ENCODE data around the gene CLCN4.

CLCN4 gene

DNA sequence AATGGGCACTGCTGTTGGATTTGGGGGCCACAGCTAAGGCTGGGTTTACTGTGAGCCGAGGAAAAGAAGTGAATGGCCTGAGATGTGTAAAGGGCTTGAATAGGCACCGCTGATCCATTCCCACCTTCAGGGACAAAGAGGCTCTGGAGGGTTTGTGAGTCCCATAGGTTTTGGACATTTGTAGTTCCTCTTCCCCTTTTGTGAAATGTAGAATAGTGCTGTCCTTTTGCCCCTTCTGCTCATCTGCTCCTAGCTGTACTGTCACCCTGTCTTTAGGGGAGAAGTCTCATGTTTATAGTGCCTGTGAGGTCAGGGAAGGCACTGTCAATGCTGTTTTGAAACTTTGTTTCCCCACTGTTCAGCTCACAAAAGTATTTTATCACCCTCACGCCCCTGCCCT, 26.4 kb upstream of the CLCN4 start:
- no peak for DNase-seq (ENCODE audit: low read depth)

DNA sequence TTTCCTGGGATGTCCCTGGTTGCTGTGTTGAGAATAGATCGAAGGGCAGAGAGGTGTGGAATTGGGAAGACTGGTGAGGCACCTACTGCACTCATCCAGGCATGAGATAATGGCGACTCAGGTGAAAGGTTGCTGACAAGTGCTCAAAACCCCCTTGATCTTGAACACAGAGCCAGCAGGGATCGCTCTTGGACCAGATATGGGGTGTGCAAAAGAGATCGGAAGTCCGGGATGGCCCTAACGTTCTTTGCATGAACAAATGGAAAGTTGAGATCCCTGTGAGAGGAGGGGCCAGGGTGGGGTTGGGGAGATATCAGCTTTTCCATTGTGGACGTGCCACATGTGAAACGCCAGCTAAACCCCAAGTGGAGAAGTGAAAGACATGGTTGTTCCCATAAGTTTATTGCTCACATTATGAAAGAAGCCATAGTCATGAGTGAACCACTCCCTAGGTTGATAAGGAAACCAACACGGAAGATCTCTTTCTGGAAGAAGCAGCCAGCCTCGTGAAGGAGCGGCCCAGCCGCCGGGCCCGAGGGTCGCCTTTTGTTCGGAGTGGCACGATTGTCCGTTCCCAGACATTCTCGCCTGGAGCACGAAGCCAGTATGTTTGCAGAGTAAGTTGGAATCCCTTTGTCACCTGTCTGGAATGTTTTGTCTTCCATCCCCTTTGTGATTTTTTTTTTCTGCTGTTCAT, 22.6 kb upstream of the CLCN4 start:
- DNase-seq (ENCODE audit: low read depth) = no peak

DNA sequence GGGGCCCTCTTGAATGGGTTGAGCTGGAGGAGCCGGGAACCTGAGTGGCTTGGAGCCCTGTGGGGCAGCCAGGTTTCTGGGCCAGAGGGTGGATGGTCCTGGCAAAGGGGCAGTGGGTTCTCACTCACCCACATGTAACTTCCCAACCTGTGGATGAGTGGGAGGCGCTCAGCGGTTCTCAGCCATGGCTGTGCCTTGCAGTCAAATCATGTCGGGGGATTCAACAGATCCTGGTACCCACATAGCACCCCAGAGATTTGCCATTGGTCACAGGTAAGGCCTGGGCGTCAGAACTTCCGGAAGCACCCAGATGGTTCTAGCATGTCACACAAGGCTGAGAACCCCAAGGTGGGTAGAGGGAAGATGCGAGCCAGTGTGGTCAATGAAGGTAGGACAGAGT, 21.9 kb upstream of the CLCN4 start:
- DNase-seq (ENCODE audit: low read depth) = no peak

DNA sequence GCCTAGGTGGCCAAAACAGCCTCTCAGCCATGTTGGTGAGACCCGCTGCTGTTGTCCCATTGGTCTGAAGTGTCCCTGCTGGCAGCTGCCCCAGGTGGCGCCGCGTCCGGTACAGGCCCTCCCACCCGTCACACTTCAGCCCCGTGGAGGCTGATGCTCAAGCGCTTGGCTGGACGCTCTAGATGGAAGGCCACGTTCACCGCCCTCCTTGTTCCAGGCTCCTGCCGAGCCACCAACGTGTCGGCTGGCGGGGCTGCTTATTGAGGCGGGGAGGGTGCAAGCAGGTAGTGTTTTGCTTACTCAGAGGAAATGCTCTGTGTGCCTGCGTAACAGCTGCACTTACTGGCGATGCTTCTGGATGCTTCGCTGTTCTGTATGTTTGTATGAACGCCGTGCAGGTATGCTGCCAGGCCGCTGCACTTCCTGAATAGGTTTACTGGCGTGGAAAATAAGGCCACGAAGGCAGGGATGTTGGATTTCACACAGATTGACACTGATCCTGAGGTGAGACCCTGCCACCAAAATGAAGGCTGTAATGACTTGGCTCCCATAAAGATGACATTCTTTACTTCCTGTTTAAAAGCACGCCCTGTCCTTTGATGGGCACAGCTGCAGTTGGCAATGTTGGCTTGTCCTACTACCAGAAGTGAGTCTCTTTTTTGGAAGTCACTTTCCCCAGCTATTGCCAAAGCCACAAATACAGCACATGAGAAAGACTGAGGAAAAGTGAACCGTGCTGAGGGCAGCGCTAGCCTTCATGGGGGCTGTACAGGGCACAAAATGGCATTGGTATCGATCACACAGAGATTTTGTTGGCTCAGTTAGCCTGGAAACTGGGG, 21.0 kb upstream of the CLCN4 start:
- DNase-seq (ENCODE audit: low read depth) = no peak

DNA sequence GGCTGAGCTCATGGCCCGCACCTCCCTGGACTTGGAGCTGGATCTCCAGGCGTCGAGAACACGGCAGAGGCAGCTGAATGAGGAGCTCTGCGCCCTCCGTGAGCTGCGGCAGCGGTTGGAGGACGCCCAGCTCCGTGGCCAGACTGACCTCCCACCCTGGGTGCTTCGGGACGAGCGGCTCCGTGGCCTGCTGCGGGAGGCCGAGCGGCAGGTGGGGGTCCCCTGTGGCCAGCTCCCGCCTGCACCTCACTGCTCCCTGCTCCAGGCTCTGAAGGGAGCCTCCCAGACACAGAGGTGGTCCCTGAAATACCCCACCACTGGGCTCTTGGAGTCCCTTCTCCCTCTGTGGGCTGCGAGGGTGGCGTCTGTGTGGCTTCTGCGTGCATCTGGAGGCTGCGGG, 18.0 kb upstream of the CLCN4 start:
- no peak for DNase-seq (ENCODE audit: low read depth)

DNA sequence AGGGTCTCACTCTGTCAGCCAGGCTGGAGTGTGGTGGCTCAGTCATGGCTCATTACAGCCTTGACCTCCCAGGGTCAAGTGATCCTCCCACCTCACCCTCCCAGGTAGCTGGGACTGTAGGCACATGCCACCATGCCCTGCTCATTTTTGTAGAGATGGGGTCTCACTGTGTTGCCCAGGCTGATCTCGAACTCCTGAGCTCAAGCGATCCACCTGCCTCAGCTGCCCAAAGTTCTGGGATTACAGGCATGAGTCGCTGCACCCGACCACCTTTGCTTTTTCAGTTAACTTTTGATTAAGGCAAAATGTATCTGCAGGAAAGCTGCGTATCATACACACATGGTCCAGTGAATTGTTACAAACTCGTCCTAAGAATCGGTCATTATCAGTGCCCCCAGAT, 16.5 kb upstream of the CLCN4 start:
- no peak for DNase-seq (ENCODE audit: low read depth)

DNA sequence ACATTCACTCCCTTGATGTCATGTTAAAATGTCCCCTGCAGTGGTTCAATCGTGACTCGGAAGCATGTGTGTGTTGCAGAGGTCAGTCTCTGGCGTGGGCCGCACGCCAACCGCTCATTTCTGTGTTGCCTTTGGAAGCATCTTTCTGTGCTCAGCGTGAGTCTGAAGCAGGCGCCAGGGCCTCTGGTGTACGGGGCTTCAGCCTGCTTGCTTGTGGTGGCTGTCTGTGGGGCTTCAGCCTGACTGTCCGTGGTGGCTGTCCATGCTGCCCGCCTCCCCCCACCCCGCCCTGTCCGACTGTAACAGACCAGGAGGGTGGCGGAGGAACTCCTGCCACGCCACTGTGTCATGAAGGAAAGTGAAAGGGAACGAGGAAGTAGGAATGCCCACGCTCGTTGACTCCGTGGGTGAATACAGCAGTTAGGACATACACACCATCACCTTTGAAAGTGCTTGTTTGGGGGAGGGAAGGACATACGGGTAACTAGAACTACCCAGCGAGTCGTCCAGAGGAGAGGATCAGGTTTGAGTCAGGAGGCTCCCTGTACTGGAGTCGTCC, 14.7 kb upstream of the CLCN4 start:
- DNase-seq (ENCODE audit: low read depth) = no peak

DNA sequence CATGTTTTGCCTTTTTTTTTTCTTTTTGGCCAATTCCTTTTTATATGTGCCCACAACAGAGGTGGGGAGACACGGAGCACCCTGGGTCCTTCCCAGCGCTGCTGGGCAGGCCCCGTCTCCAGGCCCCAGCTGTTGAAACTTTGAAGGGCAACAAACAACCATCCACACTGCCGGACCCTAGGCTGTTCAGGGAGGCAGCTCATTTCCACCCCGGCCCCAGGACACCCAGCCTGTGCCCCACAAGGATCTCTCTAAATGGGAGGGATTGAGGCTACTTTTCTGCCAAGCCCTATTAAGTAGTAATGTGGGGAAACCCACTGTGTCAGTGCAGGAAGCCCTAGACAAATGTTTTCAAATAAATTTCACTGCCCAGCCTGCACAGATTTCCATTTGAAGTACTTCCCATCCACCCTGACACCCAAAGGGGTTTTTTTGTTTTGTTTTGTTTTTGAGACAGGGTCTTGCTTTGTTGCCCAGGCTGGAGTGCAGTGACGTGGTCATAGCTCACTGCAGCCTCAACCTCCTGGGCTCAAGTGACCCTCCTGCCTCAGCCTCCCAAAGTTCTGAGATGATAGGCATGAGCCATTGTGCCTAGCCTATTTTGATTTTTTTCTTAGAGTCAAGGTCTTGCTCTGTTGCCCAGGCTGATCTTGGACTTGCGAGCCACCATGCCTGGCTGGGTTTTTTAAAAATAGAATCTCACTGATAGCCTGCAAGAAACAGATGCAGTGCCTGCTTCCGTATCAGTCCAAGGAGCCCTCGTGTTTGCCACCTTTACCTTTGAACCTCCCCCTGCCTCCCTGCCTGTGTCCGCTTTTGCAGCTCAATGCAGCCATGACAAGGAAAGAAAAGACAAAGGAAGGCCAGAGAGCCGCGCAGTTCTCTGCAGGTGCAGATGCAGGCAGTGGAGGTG, 13.4 kb upstream of the CLCN4 start:
- DNase-seq (ENCODE audit: low read depth) = no peak

DNA sequence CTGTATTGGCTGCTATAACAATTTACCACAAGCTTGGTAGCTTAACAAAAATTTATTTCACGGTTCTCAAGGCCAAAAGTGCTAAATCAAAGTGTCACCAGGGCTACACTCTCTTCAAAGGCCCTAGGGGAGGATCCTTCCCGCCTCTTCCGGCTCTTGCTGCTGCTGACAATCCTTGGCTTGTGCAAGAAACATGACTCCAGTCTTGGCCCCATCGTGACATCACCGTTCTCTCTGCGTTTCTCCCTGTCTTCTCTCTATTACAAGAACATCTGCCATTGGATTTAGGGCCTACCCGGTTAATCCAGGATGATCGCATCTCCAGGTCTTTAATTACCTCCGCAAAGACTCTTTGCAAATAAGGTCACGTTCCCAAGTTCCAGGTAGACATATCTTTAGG, 10.4 kb upstream of the CLCN4 start:
- no peak for DNase-seq (ENCODE audit: low read depth)

DNA sequence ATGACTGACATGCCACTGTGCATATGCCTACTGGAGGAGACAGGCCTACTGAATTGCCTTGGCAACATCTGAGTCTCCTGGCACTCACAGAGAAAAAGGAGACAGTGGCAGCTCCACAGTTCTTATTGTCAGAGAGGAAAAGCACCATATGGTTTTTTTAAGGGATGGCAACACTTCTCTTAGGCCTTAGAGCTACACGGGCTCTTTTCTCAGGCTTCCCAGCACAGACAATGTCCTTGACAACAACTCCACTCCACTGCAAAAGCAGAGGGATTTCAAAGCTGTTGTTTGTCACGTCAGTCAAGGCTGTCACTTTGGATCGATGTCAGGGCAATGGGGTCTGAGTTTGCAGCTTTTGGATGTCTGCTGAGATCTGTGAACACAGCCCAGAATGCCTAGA, 4.7 kb upstream of the CLCN4 start:
- DNase-seq (ENCODE audit: low read depth) = no peak

DNA sequence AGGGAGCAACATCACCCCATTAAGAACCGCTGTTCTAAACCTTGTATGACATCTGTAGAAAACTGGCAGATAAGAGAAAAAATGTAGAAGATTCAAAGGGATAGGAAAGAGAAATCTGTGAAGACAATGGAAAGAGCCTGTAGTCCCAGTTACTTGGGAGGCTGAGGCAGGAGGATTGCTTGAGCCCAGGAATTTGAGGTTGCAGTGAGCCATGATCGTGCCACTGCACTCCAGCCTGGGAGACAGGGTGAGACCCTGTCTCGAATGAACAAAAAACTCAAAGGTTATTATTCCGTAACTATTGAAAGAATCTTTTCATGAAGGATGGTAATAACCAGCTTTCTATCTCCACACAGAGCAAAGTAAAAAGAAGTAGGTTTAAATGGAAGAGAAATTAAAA, 1.6 kb upstream of the CLCN4 start:
- no peak for DNase-seq (ENCODE audit: low read depth)

DNA sequence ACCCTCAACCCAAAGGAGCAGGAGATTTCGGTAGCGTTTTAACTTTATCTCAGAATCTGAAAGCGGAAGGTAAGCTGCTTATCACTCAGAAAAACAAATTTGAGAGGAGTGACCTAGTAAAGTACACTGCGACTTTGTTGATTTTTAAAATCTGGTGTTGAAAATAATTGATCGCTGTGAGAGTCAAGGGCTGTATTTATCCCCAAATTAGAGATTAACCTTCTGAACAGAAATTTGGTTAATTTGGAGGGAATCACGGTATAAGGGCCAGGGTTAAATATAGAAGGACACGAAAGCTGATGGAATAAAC, 212 bp downstream of the CLCN4 start:
- no peak for DNase-seq (ENCODE audit: low read depth)

DNA sequence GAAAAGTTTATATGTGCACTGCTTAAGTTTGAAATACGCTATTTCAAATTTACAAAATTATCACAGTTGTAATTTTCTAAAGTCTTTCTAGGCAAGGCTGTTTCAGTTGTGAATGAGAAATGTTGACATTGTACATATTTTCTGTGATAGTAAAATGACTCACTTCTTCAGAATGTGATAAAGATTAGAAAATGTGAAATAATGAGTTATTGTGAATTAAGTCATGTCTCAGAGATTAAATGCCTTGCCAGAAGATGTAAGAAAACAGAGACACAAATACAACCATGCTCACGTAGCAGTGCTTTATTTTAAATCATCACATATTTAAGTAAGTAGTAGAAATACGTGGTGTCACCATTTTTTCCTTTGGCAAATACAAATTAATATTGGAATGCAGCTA, 768 bp downstream of the CLCN4 start:
- no peak for DNase-seq (ENCODE audit: low read depth)

DNA sequence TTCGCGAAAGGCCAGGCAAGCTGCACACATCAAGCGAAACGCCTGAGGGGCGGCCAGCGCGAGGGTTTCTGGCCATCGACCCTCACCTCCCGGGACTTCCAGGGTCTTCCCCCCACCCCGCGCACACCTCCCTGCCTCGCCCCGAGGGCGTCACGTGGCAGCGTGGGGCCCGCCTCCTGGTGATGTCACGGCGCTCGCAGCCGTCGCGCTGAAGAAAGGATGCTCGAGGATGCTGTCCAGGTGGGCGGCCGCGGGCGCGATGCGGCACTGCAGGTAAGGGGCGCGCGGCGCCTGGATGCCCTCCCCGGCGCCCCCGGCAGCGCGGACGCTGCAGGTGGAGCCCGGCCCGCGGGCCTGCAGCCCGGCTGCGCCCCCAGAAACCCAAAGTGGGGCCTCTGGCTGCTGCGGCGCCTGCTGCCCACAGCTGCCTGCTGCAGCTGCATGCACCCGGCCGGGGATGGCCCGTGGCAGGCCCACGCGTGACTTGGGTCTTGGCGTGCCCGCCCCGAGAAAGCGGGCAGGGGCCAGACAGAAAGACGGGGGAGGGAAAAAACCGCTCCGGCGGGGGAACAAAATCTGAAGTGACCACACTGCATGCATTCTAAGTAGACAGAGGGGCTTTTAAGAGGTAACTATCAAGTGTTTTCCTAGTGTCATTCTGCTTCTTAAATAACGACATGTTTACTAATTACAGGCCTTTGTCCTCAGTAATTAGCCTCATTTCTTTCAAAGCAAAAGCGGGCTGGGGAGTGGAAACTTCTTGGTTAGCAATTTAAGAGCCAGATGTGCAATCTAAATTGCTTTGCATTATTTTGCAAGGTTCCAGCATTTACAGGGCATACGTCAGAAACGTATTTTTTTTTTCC, 1.7 kb downstream of the CLCN4 start:
- no peak for DNase-seq (ENCODE audit: low read depth)

DNA sequence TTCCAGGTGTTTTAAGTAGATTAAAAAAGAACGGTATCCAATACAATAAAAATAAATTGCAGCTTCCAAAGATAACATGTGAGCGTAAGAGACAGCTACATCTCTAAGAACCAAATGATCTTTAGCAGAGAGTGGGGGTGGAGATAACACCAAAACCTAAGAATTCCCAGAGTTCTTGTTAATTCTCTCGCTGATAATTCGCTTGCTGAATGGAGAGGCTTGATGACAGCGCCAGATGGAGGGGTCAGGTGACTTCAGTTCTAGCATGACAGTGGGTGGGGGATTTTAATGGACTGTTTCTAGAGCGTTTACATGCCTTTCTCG, 2.3 kb downstream of the CLCN4 start:
- DNase-seq (ENCODE audit: low read depth) = no peak

DNA sequence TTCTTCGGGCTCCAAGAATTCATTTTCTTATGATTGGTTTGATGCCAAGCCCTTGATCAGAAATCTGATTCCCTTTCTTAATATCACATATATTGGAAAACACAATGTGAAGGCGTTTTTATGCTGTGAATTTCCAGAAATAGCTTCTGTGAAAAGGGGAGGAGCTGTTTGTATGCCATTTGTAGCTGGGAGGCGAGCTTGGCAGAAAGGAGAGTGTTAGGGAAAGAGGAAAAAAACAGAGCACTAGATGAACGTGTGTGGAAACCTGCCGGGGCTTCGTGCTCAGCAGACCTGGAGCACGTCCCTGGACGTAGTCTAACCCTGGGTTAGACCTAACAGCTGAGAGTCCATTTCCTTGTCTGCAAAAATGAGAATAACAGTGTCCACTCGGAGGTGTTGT, 3.4 kb downstream of the CLCN4 start:
- DNase-seq (ENCODE audit: low read depth) = no peak

DNA sequence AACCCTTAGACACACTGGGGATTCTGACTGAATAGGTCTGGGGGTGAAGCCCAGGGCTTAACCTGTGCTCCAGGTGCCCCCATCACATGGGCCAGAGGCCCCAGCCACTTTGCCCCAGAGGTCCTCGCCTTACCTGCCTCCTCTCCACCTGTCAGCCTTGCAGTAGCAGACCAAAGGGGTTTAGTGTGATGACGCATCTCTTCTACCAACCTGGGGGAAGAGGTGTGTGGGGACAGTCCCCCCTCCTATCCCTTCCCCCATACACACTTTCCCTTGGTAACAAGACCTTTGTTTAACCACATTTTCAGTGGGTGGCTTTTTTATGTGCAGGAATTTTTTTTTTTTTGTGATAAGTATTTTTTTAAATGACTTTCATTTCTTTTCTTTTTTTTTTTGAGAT, 6.3 kb downstream of the CLCN4 start:
- DNase-seq (ENCODE audit: low read depth) = no peak

DNA sequence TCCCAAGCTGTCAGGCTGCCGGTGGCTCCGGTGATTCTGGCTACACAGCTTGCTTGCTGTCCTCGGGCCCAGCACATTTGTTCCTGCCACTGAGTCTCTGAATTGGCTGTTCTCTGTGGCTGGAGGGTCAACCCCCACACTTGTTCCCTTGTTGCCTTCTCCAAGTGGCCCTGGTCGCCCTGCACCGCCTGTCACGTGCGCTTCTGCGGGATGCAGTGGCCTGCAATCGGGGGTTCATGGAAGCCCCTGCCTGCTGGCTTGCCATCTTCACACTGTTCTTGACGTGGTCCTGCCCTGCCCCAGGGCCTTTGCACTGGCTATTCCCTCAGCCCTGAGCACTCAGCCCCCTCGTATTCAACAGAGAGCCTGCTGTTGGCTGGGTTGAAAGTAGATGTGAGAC, 8.1 kb downstream of the CLCN4 start:
- DNase-seq (ENCODE audit: low read depth) = no peak

DNA sequence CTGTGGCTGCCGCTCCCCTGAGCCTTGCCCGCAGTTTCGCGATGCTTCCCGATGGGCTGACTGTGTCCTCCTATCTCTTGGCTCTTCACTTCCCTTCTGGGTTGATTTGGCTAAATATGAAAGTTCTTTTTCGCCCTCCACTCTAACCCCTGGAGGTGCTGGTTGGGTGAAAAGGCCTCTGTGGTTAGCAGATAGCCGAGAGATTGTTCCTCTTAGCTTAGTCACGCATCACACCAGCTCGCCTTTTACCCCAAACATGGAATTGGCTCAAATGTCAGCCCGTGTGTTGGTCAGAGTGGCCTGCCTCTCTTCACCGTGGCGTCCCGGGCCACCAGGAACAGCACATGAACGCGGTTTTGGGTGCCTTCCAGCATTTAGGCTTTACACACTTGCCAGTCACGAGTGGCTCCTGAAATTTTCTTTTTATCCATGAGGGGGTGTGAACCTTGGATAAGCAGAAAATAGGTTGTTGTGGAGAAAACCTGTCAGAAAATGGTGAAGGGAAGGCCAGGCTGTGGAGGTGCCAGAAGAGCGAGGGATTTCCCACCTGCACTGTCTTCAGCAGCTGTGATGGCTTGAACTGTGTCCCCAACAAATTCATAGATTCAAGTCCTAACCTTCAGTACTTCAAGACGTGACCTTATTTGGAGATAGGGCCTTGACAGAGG, 8.9 kb downstream of the CLCN4 start:
- DNase-seq (ENCODE audit: low read depth) = no peak

DNA sequence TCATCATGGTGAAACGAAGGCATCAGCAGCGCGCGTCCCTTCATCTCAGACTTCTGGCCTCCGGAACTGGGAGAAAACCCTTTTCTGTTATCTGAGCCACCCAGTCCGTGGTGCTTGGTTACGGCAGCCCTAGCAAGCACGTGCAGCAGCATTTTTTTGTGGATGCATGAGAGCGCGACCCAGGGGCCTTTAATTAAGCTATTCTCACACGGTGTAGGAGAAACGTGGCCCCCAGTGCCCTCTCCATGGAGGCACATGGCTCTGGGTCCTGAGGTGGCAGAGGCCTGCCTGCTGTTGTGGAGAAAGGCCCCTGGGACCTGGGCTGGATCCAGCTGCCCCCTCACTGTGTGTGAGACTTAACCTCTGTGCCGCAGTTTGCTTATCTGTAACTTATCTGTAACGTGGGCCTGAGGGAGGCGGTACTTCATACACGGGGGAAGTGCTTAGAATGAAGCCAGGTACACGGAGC, 9.5 kb downstream of the CLCN4 start:
- no peak for DNase-seq (ENCODE audit: low read depth)

DNA sequence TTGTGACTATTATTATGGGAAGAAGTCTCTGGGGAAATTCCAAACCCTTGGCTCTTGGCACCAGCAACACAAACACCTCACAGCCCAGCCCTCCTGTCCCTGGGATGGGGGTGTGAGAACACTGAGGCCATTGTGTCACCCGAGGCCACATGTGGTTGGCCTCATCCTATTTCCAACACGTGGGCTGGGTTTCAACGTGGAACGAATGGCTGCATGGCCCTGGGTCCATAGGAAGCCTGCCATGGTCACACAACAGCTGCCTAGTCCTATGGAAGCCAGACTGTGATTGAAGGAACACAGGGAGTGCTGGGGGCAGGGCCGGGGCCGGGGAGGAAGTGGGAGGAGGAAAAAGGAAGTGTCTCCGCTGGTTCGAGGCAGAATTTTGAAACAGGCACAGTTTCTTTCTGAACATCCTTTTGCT, 10.0 kb downstream of the CLCN4 start:
- DNase-seq (ENCODE audit: low read depth) = no peak

All from stromal cell of bone marrow (primary cell).